T-helper 1 cell treated with Interleukin-12 subunit alpha and Interleukin-12 subunit beta and Interleukin-4 antibody, amounts not matched to agents 30 ng/mL and 1 ng/mL, for 36 hours (primary cell): ENCODE results near the gene MC5R. TPM values are rescaled to one million over a fixed set of nuclear protein-coding genes. Genes with fewer than 3 reads are reported as not detected.
"Not testable (repeated sequence)": the region's sequence is repeated elsewhere in the genome, so short reads cannot be mapped to it uniquely, and the experiment has no call there.

Source experiments
- intact Hi-C: fragments of 100-400 bp; cut with micrococcal nuclease; formaldehyde crosslinking; loops from one replicate; pipeline ENCODE4 v1.15.1; 2024
- total RNA-seq: library from RNA; stranded (reverse); gene quantifications from 2 replicates; pipeline ENCODE4 v1.2.3, GENCODE V29; 2022

Gene MC5R
- total RNA-seq, 1 donor from 2014 or later = not detected

DNA sequence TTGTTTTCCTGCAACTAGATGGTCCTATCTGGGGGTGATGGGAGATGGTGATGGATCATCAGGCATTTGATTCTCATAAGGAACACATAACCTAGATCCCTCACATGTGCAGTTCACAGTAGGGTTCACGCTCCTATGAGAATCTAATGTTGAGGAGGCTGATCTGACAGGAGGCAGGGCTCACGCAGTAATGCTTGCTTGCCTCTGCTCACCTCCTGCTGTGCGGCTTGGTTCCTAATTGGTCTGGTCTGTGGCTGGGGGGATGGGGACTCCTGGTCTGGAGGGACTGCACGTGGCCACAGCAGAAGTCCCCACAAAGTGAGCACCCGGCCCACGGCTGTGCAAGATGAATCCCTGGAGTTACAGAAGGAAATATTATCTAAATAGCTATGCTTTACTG, 11.3 kb downstream of the MC5R start:
- intact Hi-C loops = no loop called here

DNA sequence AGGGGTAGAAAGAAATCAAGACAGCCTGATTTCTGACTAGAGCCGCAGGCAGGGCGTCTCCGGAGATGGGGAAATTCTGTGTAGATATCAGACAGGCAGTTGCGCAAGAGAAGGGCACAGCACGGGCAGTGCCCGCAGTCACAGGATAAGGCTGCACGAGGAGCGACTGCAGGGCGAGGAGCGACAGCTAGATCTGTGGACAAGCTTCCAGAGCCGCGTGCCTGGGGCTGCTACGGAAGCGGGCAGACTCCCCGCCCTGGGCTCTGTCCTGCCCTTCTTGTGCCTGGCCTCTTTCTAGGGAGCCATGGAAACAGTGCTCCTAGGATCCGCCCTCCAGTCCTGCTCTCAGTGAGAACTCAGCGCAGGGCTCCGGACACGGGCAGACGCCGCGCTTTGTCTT, 12.6 kb downstream of the MC5R start:
- intact Hi-C loops = no loop called here

- intact Hi-C loops = no loop called here
Observed at GRCh38 chr18:13849791-13850190, 25.8 kb downstream of the MC5R start.

GRCh38 chr18:13862898-13863297, 38.9 kb downstream of the MC5R start:
- intact Hi-C loops = not testable (repeated sequence)

DNA sequence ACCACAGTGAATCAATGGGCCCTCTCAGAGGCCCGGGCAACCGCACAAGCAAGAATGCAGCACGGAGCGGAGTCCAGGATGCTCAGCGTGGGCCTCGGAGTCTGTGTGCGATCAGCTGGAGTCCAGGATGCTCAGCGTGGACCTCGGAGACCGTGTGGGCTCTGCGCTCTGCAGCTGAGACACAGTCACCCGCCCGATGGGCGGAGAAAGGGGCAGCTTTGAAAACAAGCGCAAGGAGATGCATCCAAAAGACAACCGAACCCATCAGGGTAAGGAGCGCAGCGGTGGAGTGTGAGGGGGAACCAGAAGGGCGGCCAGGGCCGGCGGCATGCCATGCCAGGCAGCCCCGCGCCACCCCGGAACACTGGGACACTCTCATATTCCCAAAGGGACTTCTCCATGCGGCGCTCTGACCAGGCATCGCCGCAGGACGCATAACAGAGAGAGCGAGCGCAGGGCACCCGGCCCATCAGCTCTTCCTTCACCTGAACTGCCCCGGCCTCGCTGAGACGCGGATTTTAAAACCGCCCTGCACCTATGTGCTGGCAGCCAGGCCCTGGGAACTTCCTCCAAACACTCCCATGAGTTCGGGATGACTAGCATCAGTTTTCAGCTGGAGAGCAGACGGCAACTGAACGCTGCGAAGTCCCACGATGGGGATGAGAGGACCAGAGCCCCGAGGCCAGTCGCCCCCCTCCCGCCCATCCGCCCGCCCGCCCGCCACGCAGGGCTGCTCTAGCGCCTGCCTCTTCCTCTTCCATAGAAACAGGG, 44.7 kb downstream of the MC5R start:
- intact Hi-C loops = no loop called here

- intact Hi-C loops = no loop called here
Observed at GRCh38 chr18:13871701-13872100, 47.8 kb downstream of the MC5R start.

- intact Hi-C loops = no loop called here
Observed at GRCh38 chr18:13872373-13872772, 48.4 kb downstream of the MC5R start.

DNA sequence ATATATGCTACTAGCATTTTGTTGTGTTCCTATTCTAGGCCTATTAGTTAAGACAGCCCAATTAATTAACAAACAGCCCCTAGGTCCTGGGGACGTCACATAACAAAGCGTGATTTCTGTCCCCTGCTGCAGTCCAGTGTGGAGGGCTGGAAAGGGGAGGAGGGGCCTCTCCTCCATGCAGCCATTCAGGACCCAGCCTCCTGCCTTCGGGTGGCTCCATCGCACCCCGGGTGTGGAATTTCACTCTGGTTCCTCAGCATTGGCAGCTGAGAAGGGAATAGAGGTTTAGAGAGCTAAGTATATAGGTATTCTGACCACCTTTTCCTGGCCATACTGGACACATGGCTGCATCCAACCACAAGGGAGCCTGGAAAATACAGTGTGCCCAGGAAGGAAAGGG, 49.0 kb downstream of the MC5R start:
- intact Hi-C loops = no loop called here

DNA sequence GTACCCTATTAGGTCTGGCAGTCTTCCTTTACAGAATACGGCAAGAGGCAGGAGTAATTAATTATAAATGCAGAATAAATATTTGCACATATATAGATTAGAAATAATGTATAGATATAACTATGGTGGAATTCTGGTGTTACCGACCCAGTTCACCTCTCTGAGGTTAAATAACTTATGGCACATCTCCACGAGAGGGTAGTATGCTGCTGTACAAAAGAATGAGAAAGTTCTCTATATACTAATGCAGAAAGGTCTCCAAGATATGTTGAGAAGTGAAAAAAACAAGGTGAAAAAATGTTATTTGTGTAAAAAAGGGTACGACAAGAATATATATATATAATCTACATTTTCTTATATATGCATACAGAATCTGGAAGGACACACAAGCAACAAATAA, 50.6 kb downstream of the MC5R start:
- intact Hi-C loops = no loop called here

Other genes with a start within 250 kb of the MC5R start
- gene FAM210A, start 97.6 kb upstream of the MC5R start, total RNA-seq = 17.2 and 21.7 TPM in 2 replicates
- 35.5 and 38.4 TPM in 2 replicates for gene RNMT, start 97.5 kb upstream of the MC5R start, total RNA-seq
- not detected in 2 replicates for gene MC2R, start 91.4 kb downstream of the MC5R start, total RNA-seq